Right cardiac atrium (tissue), 5 donors: ENCODE results near the gene FYN. TPM values are rescaled to one million over a fixed set of nuclear protein-coding genes. Genes with fewer than 3 reads are reported as not detected.

Source experiments
- ATAC-seq, 2 donors: fragments of 200-7000 bp; cut with Tn5 transposase; one replicate each; pipeline versions ENCODE4 v1.8.0 to v1.9.1; 2020; ENCODE audit warnings: moderate library complexity in 2 of 2, mild to moderate bottlenecking in 1 of 2
- DNase-seq, 3 donors: peaks; one replicate each; pipeline ENCODE4 v3.0.0-alpha.2; 2020
- H3K27ac ChIP-seq: one replicate; pipeline ENCODE4 v1.5.1; 2013; ENCODE audit warnings: mild to moderate bottlenecking, low read length, control low read depth, moderate library complexity
- H3K27me3 ChIP-seq: one replicate; pipeline ENCODE4 v1.6.1; 2013; ENCODE audit not compliant: control insufficient read depth, insufficient read depth
- H3K4me1 ChIP-seq: one replicate; pipeline ENCODE4 v1.6.1; 2013; ENCODE audit warnings: low read length; ENCODE audit not compliant: control insufficient read depth, insufficient read depth
- H3K4me3 ChIP-seq: one replicate; pipeline ENCODE4 v1.5.1; 2013; ENCODE audit warnings: low read length, control low read depth
- H3K9me3 ChIP-seq: one replicate; pipeline ENCODE4 v1.6.1; 2013; ENCODE audit warnings: low read length; ENCODE audit not compliant: control insufficient read depth
- WGBS: extraction: QIAGEN DNeasy Blood & Tissue Kit; methylation state at CpG from one replicate; pipeline ENCODE4 v1.1.7; 2013; 5-methylcytosine and 5-hydroxymethylcytosine counted together
- intact Hi-C, 4 donors: fragments of 100-400 bp; cut with DNase I; formaldehyde crosslinking; loops; one replicate each; pipeline versions ENCODE4 v1.11.0 to v1.14.0; 2022 to 2023
- polyA plus RNA-seq: library from polyadenylated mRNA; stranded (reverse); fragments of 200-250 nt; gene quantifications from one replicate; pipeline ENCODE4 v1.2.3, GENCODE V29; 2013
- total RNA-seq, 4 donors: library from RNA; stranded (reverse); fragmentation: NEBNext Ultra II Directional; extraction: Animal tissue kit (Norgen Biotek cat#: 25700); gene quantifications; one replicate each; pipeline ENCODE4 v1.2.1, GENCODE V29; 2021
- donor health status: healthy with polysubstance abuse.
- donor health status: DM: no; HTN: yes; CAD: no.
- donor health status: DM: no; HTN: no; CAD: no.
- donor health status: DM: no; HTN: yes; CAD: no; lungs with severe emphysema.
- donor health status: DM: yes; HTN: yes; CAD: no.

FYN gene
- total and polyA plus RNA-seq, 5 donors = 29.8 to 76.6 (median 73.3) TPM

DNA sequence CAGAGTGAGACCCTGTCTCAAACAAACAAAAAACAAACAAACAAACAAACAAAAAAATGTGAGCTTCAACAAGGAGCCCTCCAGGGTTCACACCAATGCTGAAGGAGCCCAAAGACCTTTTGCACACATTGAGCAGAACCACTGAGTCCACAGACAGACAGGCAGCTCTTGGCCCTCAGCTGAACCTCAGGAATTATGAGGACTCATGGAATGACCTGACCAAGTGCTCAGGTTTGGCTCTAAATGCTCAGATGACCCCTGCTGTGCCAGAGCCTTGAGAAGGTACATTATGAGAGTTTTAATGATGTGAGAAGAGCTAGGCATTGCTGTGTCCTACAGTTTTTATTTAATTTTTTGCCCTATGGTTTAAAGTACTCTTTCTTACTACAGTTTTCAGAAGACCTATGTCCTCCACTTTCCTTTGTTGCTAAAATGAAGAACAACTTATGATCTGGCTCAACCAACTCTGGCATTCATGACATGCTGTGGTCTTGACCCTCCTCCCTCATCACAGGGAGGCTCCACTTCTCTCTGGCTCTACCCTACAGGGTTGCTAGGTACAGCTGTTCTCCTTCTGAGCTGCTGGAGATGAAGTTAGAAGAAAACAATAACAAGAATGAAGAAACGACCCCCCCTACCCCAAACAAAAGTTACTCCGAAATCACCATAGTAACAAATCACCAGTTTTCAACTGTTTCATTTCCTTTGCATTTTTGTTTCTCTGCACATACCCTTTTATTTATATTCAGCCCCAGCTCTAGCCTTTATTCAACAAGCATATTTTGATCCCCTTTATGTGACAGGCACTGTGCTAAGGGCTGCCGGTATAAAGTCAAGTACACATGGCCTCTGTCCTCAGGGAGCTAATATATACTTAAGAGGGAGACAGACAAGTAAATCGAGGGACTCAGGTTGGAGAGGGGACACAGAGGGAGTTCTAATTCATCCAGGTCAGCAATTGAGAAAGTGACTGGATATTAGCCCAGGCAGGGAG is 138.9 kb downstream of the FYN start:
- H3K4me1 ChIP-seq = peaks cover 22% of the 10 kb centered on the region
- 62% methylated on average over 4 of the region's 4 CpGs for WGBS
- intact Hi-C loops = loop anchor here in 1 of 4 donors (10.0 kb wide), 1 partner anchor 130 kb away; no protein-coding TSS in a partner anchor
- ATAC-seq (no peak), DNase-seq (no peak)
- H3K9me3 ChIP-seq = no peaks in the 10 kb centered on the region
- no peak overlapping the region for H3K4me3 ChIP-seq
- H3K27me3 ChIP-seq = no peaks in the 10 kb centered on the region
- H3K27ac ChIP-seq = no peak overlapping the region

DNA sequence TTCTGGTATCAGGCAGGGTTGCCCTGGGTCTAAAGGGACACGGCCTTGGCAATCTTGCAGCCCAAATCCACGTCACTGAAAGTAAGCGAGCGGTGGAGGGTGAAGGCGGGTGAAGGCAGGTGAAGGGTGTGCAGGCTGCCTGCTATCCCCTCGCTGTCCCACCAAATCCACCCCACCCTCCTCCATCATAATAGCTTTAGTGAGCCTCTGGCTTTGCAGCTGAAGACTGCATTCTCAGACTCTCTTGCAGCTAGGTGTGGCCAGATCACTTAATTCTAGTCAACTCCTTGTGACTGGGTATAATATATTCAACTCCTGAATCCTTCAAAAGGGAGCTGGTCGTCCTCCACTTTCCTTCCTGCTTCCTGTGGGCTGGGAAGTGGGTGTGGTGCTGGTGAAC is 140.9 kb downstream of the FYN start:
- Histone ChIP-seq H3K9me3 (no peaks in the 10 kb centered on the region), H3K27ac (no peak overlapping the region), H3K4me3 (no peak overlapping the region), H3K4me1 (peaks cover 17% of the 10 kb centered on the region), H3K27me3 (no peaks in the 10 kb centered on the region)
- intact Hi-C loops = loop anchor here in 1 of 4 donors (10.0 kb wide), 1 partner anchor 132 kb away; no protein-coding TSS in a partner anchor
- 93% methylated on average over 7 of the region's 7 CpGs for WGBS
- DNase-seq = no peak
- ATAC-seq = no peak

DNA sequence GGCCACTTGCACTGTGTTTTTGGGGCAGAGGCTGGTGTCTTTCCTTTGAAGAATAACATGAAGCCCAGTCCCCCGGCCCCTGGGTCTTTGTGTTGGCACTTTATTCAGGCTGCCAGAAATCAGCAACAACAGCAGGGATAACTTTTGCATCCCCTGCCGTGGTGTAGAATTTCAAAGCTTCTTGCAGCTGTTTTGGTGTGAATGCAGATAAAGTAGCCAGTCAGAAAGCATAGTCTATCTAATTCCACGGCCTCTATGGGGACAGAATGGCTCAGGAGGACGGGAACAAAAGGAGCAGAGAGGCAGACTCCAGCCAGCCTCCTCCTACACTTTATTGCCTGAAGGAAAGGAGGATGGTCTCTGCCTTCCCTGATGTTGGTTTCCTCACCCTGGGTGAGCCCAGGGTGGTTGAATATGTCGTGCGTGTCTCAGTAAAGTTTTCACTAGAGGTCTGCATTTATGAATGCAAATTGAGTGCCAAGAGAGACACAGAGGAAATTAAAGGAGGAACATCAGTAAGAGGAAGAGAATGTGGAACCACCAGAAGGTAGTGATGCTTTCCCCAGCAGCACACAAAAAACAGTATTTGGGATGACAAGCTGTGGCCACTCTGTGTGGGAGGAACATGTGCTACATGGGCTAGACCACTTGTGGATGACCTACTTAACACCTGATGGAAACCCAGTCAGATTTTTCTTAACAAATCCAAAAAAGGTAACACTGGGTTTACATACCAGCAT is 141.6 kb downstream of the FYN start:
- H3K4me3 ChIP-seq = no peak overlapping the region
- ATAC-seq = no peak
- H3K4me1 ChIP-seq = peaks cover 13% of the 10 kb centered on the region
- intact Hi-C loops = loop anchor here in 1 of 4 donors (10.0 kb wide), 1 partner anchor 133 kb away; no protein-coding TSS in a partner anchor
- H3K9me3 ChIP-seq = no peaks in the 10 kb centered on the region
- DNase-seq = peak in 1 of 3 donors; percentile 55
- WGBS = 49% methylated on average over 6 of the region's 6 CpGs
- H3K27ac ChIP-seq = no peak overlapping the region
- no peaks in the 10 kb centered on the region for H3K27me3 ChIP-seq

DNA sequence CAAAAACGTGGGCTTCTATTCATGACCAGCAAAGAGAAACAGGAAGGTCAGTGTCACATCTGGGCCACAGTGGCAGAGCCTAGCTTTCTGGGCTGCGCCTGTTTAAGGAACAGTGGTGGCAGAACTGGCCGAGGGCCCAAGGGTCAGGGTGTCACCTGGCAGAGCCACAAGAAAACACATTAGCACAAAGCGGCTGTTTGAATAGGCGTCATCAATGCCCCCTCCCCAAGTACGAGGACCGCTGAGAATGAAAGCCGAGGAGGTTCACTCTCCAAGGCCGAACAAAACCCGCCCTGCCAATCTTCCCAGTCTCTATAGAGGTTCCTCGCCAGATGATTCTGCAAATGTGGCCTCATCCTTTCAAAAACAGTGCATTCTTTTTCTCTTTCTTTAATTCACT is 142.4 kb downstream of the FYN start:
- Histone ChIP-seq H3K27me3 (no peaks in the 10 kb centered on the region), H3K27ac (peak overlapping the region; percentile 64), H3K4me3 (no peak overlapping the region), H3K9me3 (no peaks in the 10 kb centered on the region), H3K4me1 (peaks cover 7% of the 10 kb centered on the region)
- 32% methylated on average over 11 of the region's 11 CpGs for WGBS
- DNase-seq = peak; percentile 73 to 92 (median 89)
- intact Hi-C loops = loop anchor here in 1 of 4 donors (10.0 kb wide), 1 partner anchor 134 kb away; no protein-coding TSS in a partner anchor
- ATAC-seq = peak; percentile 82 to 87

DNA sequence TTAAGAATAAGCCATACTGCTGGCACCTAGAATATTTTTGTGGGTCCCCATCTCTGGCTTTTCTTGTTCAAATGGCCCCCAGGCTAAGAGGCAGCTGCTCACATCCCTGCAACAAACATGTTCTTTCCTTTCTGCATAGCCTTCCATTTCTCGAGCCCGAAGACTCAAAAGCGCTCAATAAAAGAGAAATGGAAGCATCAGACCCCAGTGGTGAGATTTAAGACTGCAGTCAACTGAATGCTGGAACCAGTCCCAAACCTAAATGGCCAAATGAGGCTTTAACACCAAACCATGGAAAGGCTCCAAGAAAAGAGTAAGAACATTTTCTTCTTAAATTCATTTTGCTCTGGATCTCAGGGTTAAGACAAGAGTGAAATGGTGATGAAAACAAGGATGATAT is 145.4 kb downstream of the FYN start:
- Histone ChIP-seq H3K9me3 (no peaks in the 10 kb centered on the region), H3K4me3 (no peak overlapping the region), H3K27ac (no peak overlapping the region), H3K4me1 (peaks cover 15% of the 10 kb centered on the region), H3K27me3 (no peaks in the 10 kb centered on the region)
- 68% methylated on average over 3 of the region's 3 CpGs for WGBS
- DNase-seq (no peak), ATAC-seq (no peak)
- intact Hi-C loops = loop anchor here in 2 of 4 donors (5.0 to 10.0 kb wide), 2 partner anchors 144 to 147 kb away; partner anchors contain the start of gene FYN (in 2 of the 2)

DNA sequence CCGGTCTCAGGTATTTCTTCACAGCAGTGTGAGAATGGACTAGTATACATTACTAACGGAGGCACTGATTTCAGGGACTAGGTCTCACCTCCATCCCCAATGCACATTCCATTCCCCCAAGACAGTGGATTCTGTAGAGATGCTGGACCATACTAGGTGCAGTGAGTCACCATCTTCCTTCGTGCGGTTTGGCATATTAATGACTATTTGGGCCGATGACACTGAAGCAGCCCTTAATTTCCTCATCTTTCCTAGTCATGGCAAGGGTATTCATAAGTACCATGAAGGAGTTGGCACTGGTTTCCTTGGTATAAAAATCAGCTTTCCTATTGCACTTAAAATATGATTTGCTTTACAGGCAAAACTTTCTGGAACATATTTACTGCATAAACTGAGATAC is 146.2 kb downstream of the FYN start:
- Histone ChIP-seq H3K9me3 (no peaks in the 10 kb centered on the region), H3K4me3 (no peak overlapping the region), H3K27me3 (no peaks in the 10 kb centered on the region), H3K27ac (no peak overlapping the region), H3K4me1 (peaks cover 17% of the 10 kb centered on the region)
- DNase-seq (no peak), ATAC-seq (no peak)
- WGBS = 96% methylated on average over 5 of the region's 5 CpGs
- intact Hi-C loops = loop anchor here in 2 of 4 donors (5.0 to 10.0 kb wide), 2 partner anchors 145 to 148 kb away; partner anchors contain the start of gene FYN (in 2 of the 2)

DNA sequence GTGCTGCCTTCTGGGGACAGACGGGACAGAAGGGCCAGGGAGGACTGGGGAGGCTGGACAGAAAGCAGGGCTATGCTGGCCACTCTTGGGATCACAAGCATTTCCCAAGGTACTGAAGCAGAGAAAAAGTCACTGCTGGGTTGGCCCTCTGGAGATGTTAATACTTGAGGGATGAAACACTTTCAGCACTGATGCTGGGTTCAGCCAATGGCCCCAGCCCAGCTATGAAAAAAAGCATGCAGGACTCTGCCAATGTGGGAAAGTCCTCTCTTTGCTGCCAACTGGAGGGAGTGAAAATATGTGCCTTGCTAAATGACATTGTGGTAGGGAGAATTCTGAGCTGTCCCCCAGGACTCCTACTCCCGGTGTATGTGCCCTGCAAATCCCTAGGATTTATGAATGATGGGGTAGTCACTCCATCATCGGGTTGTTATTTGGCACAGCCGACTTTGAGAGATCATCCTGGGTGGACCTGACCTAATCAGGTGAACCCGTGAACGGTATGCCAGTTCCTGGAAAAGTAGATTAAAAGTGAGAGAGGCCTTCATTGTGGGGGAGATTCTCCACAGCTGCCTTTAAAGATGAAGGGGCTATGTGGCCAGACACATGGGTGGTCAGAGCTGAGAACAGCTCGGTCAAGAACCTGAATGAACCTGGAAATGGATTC is 147.7 kb downstream of the FYN start:
- H3K27me3 ChIP-seq = no peaks in the 10 kb centered on the region
- peaks cover 22% of the 10 kb centered on the region for H3K4me1 ChIP-seq
- intact Hi-C loops = loop anchor here in 2 of 4 donors (5.0 to 10.0 kb wide), 2 partner anchors 147 to 149 kb away; partner anchors contain the start of gene FYN (in 2 of the 2)
- H3K4me3 ChIP-seq = no peak overlapping the region
- H3K27ac ChIP-seq = no peak overlapping the region
- peak; percentile 53 to 69 (median 68) for DNase-seq
- 82% methylated on average over 7 of the region's 7 CpGs for WGBS
- ATAC-seq = peak; percentile 52 to 71
- no peaks in the 10 kb centered on the region for H3K9me3 ChIP-seq

DNA sequence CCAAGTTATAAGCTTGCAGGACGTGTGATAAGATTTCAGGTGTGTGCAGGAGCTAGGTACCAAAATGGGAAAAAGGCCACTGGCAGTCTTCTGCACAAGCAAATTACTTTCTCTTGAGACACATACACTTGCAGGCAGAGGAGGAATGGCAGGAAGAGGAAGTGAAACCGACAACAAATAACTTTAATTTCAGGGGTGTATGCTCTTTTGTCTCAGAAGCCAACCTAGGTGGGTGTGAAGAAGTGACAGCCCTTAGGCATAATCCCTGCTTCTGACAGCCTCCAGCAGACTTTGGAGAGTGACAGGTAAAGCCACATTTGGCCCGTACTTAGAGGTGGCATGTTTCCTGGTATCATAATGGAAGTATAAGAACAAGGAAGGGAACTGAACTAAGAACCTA is 148.7 kb downstream of the FYN start:
- Histone ChIP-seq H3K27me3 (no peaks in the 10 kb centered on the region), H3K4me1 (peaks cover 19% of the 10 kb centered on the region), H3K4me3 (no peak overlapping the region), H3K27ac (no peak overlapping the region), H3K9me3 (no peaks in the 10 kb centered on the region)
- no peak for ATAC-seq
- intact Hi-C loops = loop anchor here in 1 of 4 donors (10.0 kb wide), 1 partner anchor 150 kb away; the partner anchor contains the start of gene FYN
- WGBS = 60% methylated on average over 3 of the region's 3 CpGs
- DNase-seq = no peak

DNA sequence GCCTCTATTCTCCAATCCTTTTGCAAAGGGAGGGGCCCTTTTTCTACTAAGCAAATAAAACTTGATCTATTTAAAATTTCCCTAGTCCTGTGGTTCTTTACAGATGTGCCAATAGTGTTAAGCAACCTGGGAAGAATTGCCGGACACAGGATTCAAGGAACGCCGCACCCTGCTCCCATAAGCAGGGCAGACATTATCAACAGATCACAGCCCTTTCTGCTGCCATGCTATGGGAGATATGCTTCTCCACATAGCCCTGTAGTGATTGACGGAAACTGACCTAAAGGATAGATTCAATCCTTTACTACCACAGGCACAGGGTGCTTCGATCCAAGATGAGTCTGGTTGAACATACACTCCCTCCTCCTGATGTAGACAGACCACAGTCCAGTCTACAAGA is 149.2 kb downstream of the FYN start:
- WGBS = 77% methylated on average over 5 of the region's 5 CpGs
- Histone ChIP-seq H3K27ac (no peak overlapping the region), H3K4me1 (peaks cover 19% of the 10 kb centered on the region), H3K4me3 (no peak overlapping the region), H3K9me3 (no peaks in the 10 kb centered on the region), H3K27me3 (no peaks in the 10 kb centered on the region)
- ATAC-seq (peak in 1 of 2 donors; percentile 50), DNase-seq (no peak)
- intact Hi-C loops = loop anchor here in 1 of 4 donors (10.0 kb wide), 1 partner anchor 151 kb away; the partner anchor contains the start of gene FYN

DNA sequence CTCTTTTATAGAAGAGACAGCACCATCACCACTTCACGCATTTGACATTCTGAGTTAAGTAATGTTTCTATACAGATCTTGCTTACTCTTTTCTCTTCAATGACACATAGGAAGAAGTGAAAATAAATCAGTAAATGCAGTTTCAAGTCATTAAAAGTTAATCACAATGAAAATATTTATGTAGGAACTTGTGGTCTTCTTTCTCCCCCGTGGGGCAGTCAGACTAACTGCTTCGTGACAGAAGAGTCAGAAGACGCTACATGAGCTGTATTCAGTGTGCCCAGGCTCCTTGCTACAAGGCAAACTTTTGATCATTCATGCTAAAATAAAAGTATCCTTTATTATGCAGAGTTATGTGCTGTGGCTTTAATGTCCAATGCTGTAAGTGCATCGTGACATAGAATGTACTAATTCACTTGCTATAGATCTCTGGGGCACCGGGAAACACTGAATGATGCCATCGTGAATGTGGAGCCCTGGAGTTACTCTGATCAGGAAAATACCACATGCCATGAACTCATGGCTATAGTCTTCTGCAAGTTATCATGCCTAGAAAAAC is 149.8 kb downstream of the FYN start:
- WGBS = 82% methylated on average over 7 of the region's 7 CpGs

More for the DNA sequence above, 149.8 kb downstream of the FYN start:
- no peak for ATAC-seq
- no peak for DNase-seq
- Histone ChIP-seq H3K9me3 (no peaks in the 10 kb centered on the region), H3K27ac (no peak overlapping the region), H3K27me3 (no peaks in the 10 kb centered on the region), H3K4me3 (no peak overlapping the region), H3K4me1 (peaks cover 19% of the 10 kb centered on the region)
- intact Hi-C loops = loop anchor here in 1 of 4 donors (10.0 kb wide), 1 partner anchor 151 kb away; the partner anchor contains the start of gene FYN
